A549 (cell line): ENCODE results near the gene FBF1. TPM values are rescaled to one million over a fixed set of nuclear protein-coding genes. Genes with fewer than 3 reads are reported as not detected.

Source experiments
- ATAC-seq, 2 experiments: fragments of 200-7000 bp in 1 of 2; fragments of >200 bp in 1 of 2; cut with Nextera tagmentation in 1 of 2; cut with Tn5 transposase in 1 of 2; 3 replicates each; pipeline versions ENCODE4 v1.8.0 to v1.9.1; 2018 to 2020; ENCODE audit warnings: mild to moderate bottlenecking in 1 of 2, moderate library complexity in 1 of 2
- CTCF ChIA-PET: fragments of 300-600 bp; sonication (Branson Sonifier 250); formaldehyde crosslinking; extraction: SDS; loops from one replicate; lab custom pipeline; 2021; ENCODE audit warnings: antibody characterized with exemption, inconsistent platforms; lab: Yijun Ruan, JAX
- POLR2A ChIA-PET: fragments of 350-600 bp; formaldehyde crosslinking; extraction: SDS; loops from one replicate; lab custom pipeline; 2021; ENCODE audit warnings: antibody characterized with exemption, inconsistent platforms; lab: Yijun Ruan, JAX
- DNase-seq, 2 experiments: peaks; one replicate each; pipeline versions ENCODE4 v3.0.0 to v3.0.0-alpha.2; 2011 to 2016; ENCODE audit warnings: low read depth in 1 of 2, low spot score in 1 of 2
- FAIRE-seq: peaks from 2 replicates; lab custom pipeline; 2011; peaks lifted over from hg19 to GRCh38; lab: Jason Lieb, UNC
- H3K27ac ChIP-seq, 2 experiments: fragments of >200 bp; sonication (Bioruptor Twin); formaldehyde crosslinking; 3 replicates each; pipeline ENCODE4 v1.5.1; 2016 to 2017
- H3K4me1 ChIP-seq: fragments of >200 bp; sonication (Bioruptor Twin); formaldehyde crosslinking; 3 replicates; pipeline ENCODE4 v1.6.1; 2016
- H3K4me2 ChIP-seq: fragments of >200 bp; sonication (Bioruptor Twin); formaldehyde crosslinking; 3 replicates; pipeline ENCODE4 v1.6.1; 2016
- H3K4me3 ChIP-seq: fragments of >200 bp; sonication (Bioruptor Twin); formaldehyde crosslinking; 3 replicates; pipeline ENCODE4 v1.5.1; 2016
- H3K9me3 ChIP-seq: fragments of >200 bp; sonication (Bioruptor Twin); formaldehyde crosslinking; 3 replicates; pipeline ENCODE4 v1.6.1; 2016
- BHLHE40 ChIP-seq: IDR thresholded peaks from 2 replicates; pipeline ENCODE4 v1.6.1; 2012; ENCODE audit warnings: low read depth, low read length, inconsistent platforms
- CBX8 ChIP-seq: fragments of 200-600 bp; sonication (generic); IDR thresholded peaks from 2 replicates; pipeline ENCODE4 v1.6.1; 2016
- CEBPB ChIP-seq, 2 experiments: fragments of >200 bp in 1 of 2; sonication (Bioruptor Twin) in 1 of 2; formaldehyde crosslinking in 1 of 2; IDR thresholded peaks; 2 replicates each; pipeline ENCODE4 v1.6.1; 2012 to 2016
- CHD2 ChIP-seq: fragments of 150-350 bp; IDR thresholded peaks from 2 replicates; pipeline ENCODE4 v1.6.1; 2014; ENCODE audit warnings: low read length; ENCODE audit not compliant: partially characterized antibody
- CHD4 ChIP-seq: fragments of 200-600 bp; sonication (generic); IDR thresholded peaks from 2 replicates; pipeline ENCODE4 v1.6.1; 2016; ENCODE audit warnings: antibody characterized with exemption, mild to moderate bottlenecking, borderline replicate concordance
- E2F6 ChIP-seq: IDR thresholded peaks from 2 replicates; pipeline ENCODE4 v1.6.1; 2012; ENCODE audit warnings: low read depth, borderline replicate concordance
- EHF ChIP-seq: fragments of 250-450 bp; sonication (Bioruptor Pico); IDR thresholded peaks from 2 replicates; pipeline ENCODE4 v1.5.0; 2020; ENCODE audit warnings: mild to moderate bottlenecking
- ESRRA ChIP-seq: fragments of 150-350 bp; IDR thresholded peaks from 2 replicates; pipeline ENCODE4 v1.6.1; 2014; ENCODE audit warnings: mild to moderate bottlenecking, low read length, borderline replicate concordance
- FOSB ChIP-seq: fragments of 250-450 bp; sonication (Bioruptor Pico); IDR thresholded peaks from 2 replicates; pipeline ENCODE4 v1.5.0; 2020; ENCODE audit warnings: mild to moderate bottlenecking, moderate library complexity
- FOXS1 ChIP-seq: fragments of 250-450 bp; sonication (Bioruptor Pico); IDR thresholded peaks from 2 replicates; pipeline ENCODE4 v1.5.0; 2020; ENCODE audit warnings: mild to moderate bottlenecking, moderate library complexity
- HEYL ChIP-seq: fragments of 250-450 bp; sonication (Bioruptor Pico); IDR thresholded peaks from 2 replicates; pipeline ENCODE4 v1.8.0; 2021; ENCODE audit warnings: mild to moderate bottlenecking, moderate library complexity
- HOXA7 ChIP-seq: fragments of 250-450 bp; sonication (Bioruptor Pico); IDR thresholded peaks from 2 replicates; pipeline ENCODE4 v1.5.0; 2020; ENCODE audit warnings: mild to moderate bottlenecking, moderate library complexity
- HOXB5 ChIP-seq: fragments of 250-450 bp; sonication (Bioruptor Pico); IDR thresholded peaks from 2 replicates; pipeline ENCODE4 v1.5.0; 2020; ENCODE audit warnings: mild to moderate bottlenecking, moderate library complexity
- JUNB ChIP-seq: fragments of >200 bp; sonication (Bioruptor Twin); formaldehyde crosslinking; IDR thresholded peaks from 2 replicates; pipeline ENCODE4 v1.6.1; 2016
- MAX ChIP-seq: IDR thresholded peaks from 2 replicates; pipeline ENCODE4 v1.6.1; 2012
- PBX3 ChIP-seq: IDR thresholded peaks from 2 replicates; pipeline ENCODE4 v1.6.1; 2012
- PHF8 ChIP-seq: fragments of 200-600 bp; sonication (generic); IDR thresholded peaks from 2 replicates; pipeline ENCODE4 v1.6.1; 2016; ENCODE audit warnings: low read depth, mild to moderate bottlenecking, antibody characterized with exemption, moderate library complexity, borderline replicate concordance
- POLR2AphosphoS2 ChIP-seq: conservative IDR thresholded peaks from 2 replicates; pipeline ENCODE4 v1.6.1; 2012; ENCODE audit warnings: low read length, improper control_type of control experiment, inconsistent platforms
- RARB ChIP-seq: fragments of 250-450 bp; sonication (Bioruptor Pico); IDR thresholded peaks from 2 replicates; pipeline ENCODE4 v1.8.0; 2021; ENCODE audit warnings: mild to moderate bottlenecking, moderate library complexity
- RCOR1 ChIP-seq: fragments of 150-350 bp; IDR thresholded peaks from 2 replicates; pipeline ENCODE4 v1.6.1; 2014; ENCODE audit warnings: antibody characterized with exemption, low read length, low read depth
- SMC3 ChIP-seq: fragments of >200 bp; sonication (Bioruptor Twin); formaldehyde crosslinking; IDR thresholded peaks from 3 replicates; pipeline ENCODE4 v1.6.1; 2018; ENCODE audit warnings: inconsistent platforms
- SREBF2 ChIP-seq: fragments of 450-650 bp; IDR thresholded peaks from 2 replicates; pipeline ENCODE4 v1.6.1; 2014; ENCODE audit warnings: mild to moderate bottlenecking, moderate library complexity
- TP53 ChIP-seq: fragments of 250-450 bp; sonication (Bioruptor Pico); IDR thresholded peaks from 2 replicates; pipeline ENCODE4 v1.5.0; 2021; ENCODE audit warnings: mild to moderate bottlenecking, moderate library complexity
- ZC3H11A ChIP-seq: fragments of 450-650 bp; IDR thresholded peaks from 2 replicates; pipeline ENCODE4 v1.6.1; 2014; ENCODE audit warnings: antibody characterized with exemption, mild to moderate bottlenecking
- ZNF302 ChIP-seq: fragments of 250-450 bp; sonication (Bioruptor Pico); IDR thresholded peaks from 2 replicates; pipeline ENCODE4 v1.9.0; 2021; ENCODE audit warnings: inconsistent platforms, mild to moderate bottlenecking, moderate library complexity
- WGBS: methylation state at CpG from one replicate; pipeline ENCODE4 v1.1.6; 2017; ENCODE audit errors: missing lambda C conversion rate; 5-methylcytosine and 5-hydroxymethylcytosine counted together
- polyA plus RNA-seq, 4 experiments: library from polyadenylated mRNA; depleted of rRNA in 3 of 4; stranded (reverse); fragments of >200 nt; fragmentation: RNase III in 1 of 4; extraction: RNeasy Plus Mini Kit Qiagen cat#74134 plus additional on column Dnase treatment in 1 of 4; gene quantifications; 2 replicates in 3 of 4; 3 replicates in 1 of 4; pipeline ENCODE4 v1.2.3, GENCODE V29; 2011 to 2017

FBF1 gene
- polyA plus RNA-seq, 2 of the 4 experiments (the other 2 are of a cell fraction): 8.5 to 17.8 TPM

- Histone ChIP-seq H3K27ac (no peak overlapping the region), H3K4me3 (no peak overlapping the region), H3K4me1 (no peaks in the 10 kb centered on the region), H3K9me3 (no peaks in the 10 kb centered on the region), H3K4me2 (no peak overlapping the region)
- TF ChIP-seq EHF (CRISPR knock-in tag) (no peak), RARB (CRISPR knock-in tag) (no peak), MAX (no peak), CEBPB (IDR thresholded peaks at IDR 0.05) (no peak), PHF8 (no peak), HOXA7 (CRISPR knock-in tag) (no peak), ZNF302 (CRISPR knock-in tag) (no peak), SREBF2 (no peak), SMC3 (no peak), CHD4 (no peak), PBX3 (no peak), CHD2 (no peak), ZC3H11A (no peak), E2F6 (no peak), RCOR1 (no peak), TP53 (CRISPR knock-in tag) (no peak)
- 91% methylated on average over 16 of the region's 19 CpGs for whole genome bisulfite sequencing
- POLR2A ChIA-PET: no interaction called here
- DNase-seq (no peak), FAIRE-seq (no peak), ATAC-seq (no peak)
- CTCF ChIA-PET: interaction anchor here (0.5 to 2.4 kb wide), 7 partner anchors 13 to 126 kb away, joined by 3 to 14 read pairs (median 3); partner anchors contain the start of gene MRPL38
Observed at GRCh38 chr17:75922963-75923874, 17.6 kb downstream of the FBF1 start.

- H3K4me2 ChIP-seq: no peak overlapping the region
- ATAC-seq: no peak
- no peak overlapping the region for H3K4me3 ChIP-seq
- FAIRE-seq: no peak
- CTCF ChIA-PET: interaction anchor here (0.6 to 2.4 kb wide), 7 partner anchors 10 to 475 kb away, joined by 3 to 14 read pairs (median 3); partner anchors contain the start of gene MRPL38
- WGBS: 91% methylated on average over 18 of the region's 18 CpGs
- no peak for DNase-seq
- TF ChIP-seq CBX8 (no peak), CHD4 (no peak), RARB (CRISPR knock-in tag) (no peak), EHF (CRISPR knock-in tag) (no peak), JUNB (no peak), HOXA7 (CRISPR knock-in tag) (no peak), HOXB5 (no peak), ESRRA (no peak), MAX (no peak), BHLHE40 (no peak), POLR2AphosphoS2 (no peak), CHD2 (no peak), E2F6 (no peak), HEYL (CRISPR knock-in tag) (no peak), FOSB (CRISPR knock-in tag) (no peak), FOXS1 (CRISPR knock-in tag) (no peak), SMC3 (no peak)
- no peaks in the 10 kb centered on the region for H3K9me3 ChIP-seq
- H3K27ac ChIP-seq: no peak overlapping the region
- POLR2A ChIA-PET: interaction anchor here (0.6 kb wide), 1 partner anchor 141 kb away, joined by 3 read pairs; no protein-coding TSS in a partner anchor
- no peaks in the 10 kb centered on the region for H3K4me1 ChIP-seq
Observed at GRCh38 chr17:75922173-75922961, 18.5 kb downstream of the FBF1 start.
